ENCODE measurements around the gene NFIX.

Gene NFIX

GRCh38 chr19:13050274-13050673, 55.0 kb downstream of the NFIX start:
- no CpG with 5 or more reads among the region's 4 CpGs for WGBS (ENCODE audit: insufficient coverage, insufficient read length)
- Histone ChIP-seq H3K4me1 (ENCODE audit: control insufficient read depth, insufficient read depth, low read length) (peaks cover 13% of the 10 kb centered on the region), H3K4me3 (ENCODE audit: low read length) (no peak overlapping the region), H3K36me3 (ENCODE audit: control insufficient read depth, insufficient read depth, low read length) (no peaks in the 10 kb centered on the region), H3K9me3 (ENCODE audit: control insufficient read depth, insufficient read depth, low read length) (no peaks in the 10 kb centered on the region), H3K27ac (ENCODE audit: low read length) (no peak overlapping the region), H3K27me3 (ENCODE audit: control insufficient read depth, insufficient read depth, low read length) (peaks cover 54% of the 10 kb centered on the region)
- no peak for DNase-seq (ENCODE audit: low read depth, low spot score)

- no peak overlapping the region for H3K27ac ChIP-seq (ENCODE audit: low read length)
- no CpG with 5 or more reads among the region's 23 CpGs for WGBS (ENCODE audit: insufficient coverage, insufficient read length)
- H3K27me3 ChIP-seq (ENCODE audit: control insufficient read depth, insufficient read depth, low read length) = peaks cover 68% of the 10 kb centered on the region
- peaks cover 13% of the 10 kb centered on the region for H3K4me1 ChIP-seq (ENCODE audit: control insufficient read depth, insufficient read depth, low read length)
- no peak overlapping the region for H3K4me3 ChIP-seq (ENCODE audit: low read length)
- no peaks in the 10 kb centered on the region for H3K9me3 ChIP-seq (ENCODE audit: control insufficient read depth, insufficient read depth, low read length)
- no peaks in the 10 kb centered on the region for H3K36me3 ChIP-seq (ENCODE audit: control insufficient read depth, insufficient read depth, low read length)
- DNase-seq (ENCODE audit: low read depth, low spot score) = no peak
These were observed 56.4 kb downstream of the NFIX start for GRCh38 chr19:13051557-13052165.

GRCh38 chr19:13052447-13053175, 57.3 kb downstream of the NFIX start:
- WGBS (ENCODE audit: insufficient coverage, insufficient read length) = no CpG with 5 or more reads among the region's 12 CpGs
- peaks cover 15% of the 10 kb centered on the region for H3K4me1 ChIP-seq (ENCODE audit: control insufficient read depth, insufficient read depth, low read length)
- peaks cover 75% of the 10 kb centered on the region for H3K27me3 ChIP-seq (ENCODE audit: control insufficient read depth, insufficient read depth, low read length)
- no peak overlapping the region for H3K4me3 ChIP-seq (ENCODE audit: low read length)
- DNase-seq (ENCODE audit: low read depth, low spot score) = no peak
- no peaks in the 10 kb centered on the region for H3K9me3 ChIP-seq (ENCODE audit: control insufficient read depth, insufficient read depth, low read length)
- no peaks in the 10 kb centered on the region for H3K36me3 ChIP-seq (ENCODE audit: control insufficient read depth, insufficient read depth, low read length)
- no peak overlapping the region for H3K27ac ChIP-seq (ENCODE audit: low read length)

- no peaks in the 10 kb centered on the region for H3K36me3 ChIP-seq (ENCODE audit: control insufficient read depth, insufficient read depth, low read length)
- peaks cover 15% of the 10 kb centered on the region for H3K4me1 ChIP-seq (ENCODE audit: control insufficient read depth, insufficient read depth, low read length)
- no CpG with 5 or more reads among the region's 3 CpGs for WGBS (ENCODE audit: insufficient coverage, insufficient read length)
- peaks cover 80% of the 10 kb centered on the region for H3K27me3 ChIP-seq (ENCODE audit: control insufficient read depth, insufficient read depth, low read length)
- no peak for DNase-seq (ENCODE audit: low read depth, low spot score)
- H3K4me3 ChIP-seq (ENCODE audit: low read length) = no peak overlapping the region
- no peak overlapping the region for H3K27ac ChIP-seq (ENCODE audit: low read length)
- H3K9me3 ChIP-seq (ENCODE audit: control insufficient read depth, insufficient read depth, low read length) = no peaks in the 10 kb centered on the region
These were observed 58.0 kb downstream of the NFIX start for GRCh38 chr19:13053238-13053637.

GRCh38 chr19:13053761-13054625, 58.7 kb downstream of the NFIX start:
- no CpG with 5 or more reads among the region's 17 CpGs for WGBS (ENCODE audit: insufficient coverage, insufficient read length)
- no peak overlapping the region for H3K4me3 ChIP-seq (ENCODE audit: low read length)
- no peaks in the 10 kb centered on the region for H3K36me3 ChIP-seq (ENCODE audit: control insufficient read depth, insufficient read depth, low read length)
- DNase-seq (ENCODE audit: low read depth, low spot score) = no peak
- H3K9me3 ChIP-seq (ENCODE audit: control insufficient read depth, insufficient read depth, low read length) = no peaks in the 10 kb centered on the region
- peaks cover 84% of the 10 kb centered on the region for H3K27me3 ChIP-seq (ENCODE audit: control insufficient read depth, insufficient read depth, low read length)
- H3K27ac ChIP-seq (ENCODE audit: low read length) = no peak overlapping the region
- H3K4me1 ChIP-seq (ENCODE audit: control insufficient read depth, insufficient read depth, low read length) = peaks cover 15% of the 10 kb centered on the region

- H3K27me3 ChIP-seq (ENCODE audit: control insufficient read depth, insufficient read depth, low read length) = peaks cover 86% of the 10 kb centered on the region
- H3K4me3 ChIP-seq (ENCODE audit: low read length) = no peak overlapping the region
- DNase-seq (ENCODE audit: low read depth, low spot score) = no peak
- H3K27ac ChIP-seq (ENCODE audit: low read length) = no peak overlapping the region
- H3K9me3 ChIP-seq (ENCODE audit: control insufficient read depth, insufficient read depth, low read length) = no peaks in the 10 kb centered on the region
- no peaks in the 10 kb centered on the region for H3K36me3 ChIP-seq (ENCODE audit: control insufficient read depth, insufficient read depth, low read length)
- peaks cover 15% of the 10 kb centered on the region for H3K4me1 ChIP-seq (ENCODE audit: control insufficient read depth, insufficient read depth, low read length)
- WGBS (ENCODE audit: insufficient coverage, insufficient read length) = no CpG with 5 or more reads among the region's 11 CpGs
These were observed 59.4 kb downstream of the NFIX start for GRCh38 chr19:13054626-13055212.

GRCh38 chr19:13055213-13056051, 60.2 kb downstream of the NFIX start:
- WGBS (ENCODE audit: insufficient coverage, insufficient read length) = no CpG with 5 or more reads among the region's 29 CpGs
- Histone ChIP-seq H3K4me3 (ENCODE audit: low read length) (no peak overlapping the region), H3K9me3 (ENCODE audit: control insufficient read depth, insufficient read depth, low read length) (no peaks in the 10 kb centered on the region), H3K27me3 (ENCODE audit: control insufficient read depth, insufficient read depth, low read length) (peaks cover 86% of the 10 kb centered on the region), H3K27ac (ENCODE audit: low read length) (no peak overlapping the region), H3K4me1 (ENCODE audit: control insufficient read depth, insufficient read depth, low read length) (peaks cover 16% of the 10 kb centered on the region), H3K36me3 (ENCODE audit: control insufficient read depth, insufficient read depth, low read length) (no peaks in the 10 kb centered on the region)
- no peak for DNase-seq (ENCODE audit: low read depth, low spot score)

- Histone ChIP-seq H3K4me1 (ENCODE audit: control insufficient read depth, insufficient read depth, low read length) (peaks cover 18% of the 10 kb centered on the region), H3K4me3 (ENCODE audit: low read length) (no peak overlapping the region), H3K27ac (ENCODE audit: low read length) (no peak overlapping the region), H3K9me3 (ENCODE audit: control insufficient read depth, insufficient read depth, low read length) (no peaks in the 10 kb centered on the region), H3K36me3 (ENCODE audit: control insufficient read depth, insufficient read depth, low read length) (no peaks in the 10 kb centered on the region), H3K27me3 (ENCODE audit: control insufficient read depth, insufficient read depth, low read length) (peaks cover 85% of the 10 kb centered on the region)
- DNase-seq (ENCODE audit: low read depth, low spot score) = no peak
- no CpG with 5 or more reads among the region's 17 CpGs for WGBS (ENCODE audit: insufficient coverage, insufficient read length)
These were observed 60.9 kb downstream of the NFIX start for GRCh38 chr19:13056052-13056660.

GRCh38 chr19:13057147-13057572, 61.9 kb downstream of the NFIX start:
- no peaks in the 10 kb centered on the region for H3K36me3 ChIP-seq (ENCODE audit: control insufficient read depth, insufficient read depth, low read length)
- H3K27me3 ChIP-seq (ENCODE audit: control insufficient read depth, insufficient read depth, low read length) = peaks cover 81% of the 10 kb centered on the region
- no peak overlapping the region for H3K4me3 ChIP-seq (ENCODE audit: low read length)
- peaks cover 13% of the 10 kb centered on the region for H3K4me1 ChIP-seq (ENCODE audit: control insufficient read depth, insufficient read depth, low read length)
- H3K9me3 ChIP-seq (ENCODE audit: control insufficient read depth, insufficient read depth, low read length) = no peaks in the 10 kb centered on the region
- H3K27ac ChIP-seq (ENCODE audit: low read length) = no peak overlapping the region
- no peak for DNase-seq (ENCODE audit: low read depth, low spot score)
- no CpG with 5 or more reads among the region's 15 CpGs for WGBS (ENCODE audit: insufficient coverage, insufficient read length)

Measured in iPS DF 6.9 (cell line).